Measurements from ENCODE around the gene LRRTM4. TPM values are rescaled to one million over a fixed set of nuclear protein-coding genes. Genes with fewer than 3 reads are reported as not detected.

LRRTM4 gene
- total RNA-seq, 1 experiment from 2014 or later, result 0.23 TPM

DNA sequence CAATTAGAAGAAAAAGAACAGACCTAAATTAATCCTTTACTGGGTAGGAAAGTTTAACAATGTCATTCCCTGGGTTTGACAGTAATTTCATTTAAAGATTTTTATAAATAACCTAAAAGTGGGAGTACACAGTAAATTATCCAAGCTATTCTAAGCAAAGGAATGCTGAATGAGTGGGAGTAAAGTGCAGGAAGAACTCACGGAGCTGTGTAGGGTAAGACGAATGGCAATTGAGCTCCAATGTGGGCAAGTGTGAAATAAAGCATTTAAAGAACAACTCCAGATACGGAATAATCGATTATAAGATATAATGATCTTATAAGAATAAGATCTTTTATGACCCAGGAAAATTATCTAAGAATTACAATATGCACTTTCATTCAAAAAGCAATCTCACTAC lies 93.2 kb downstream of the LRRTM4 start:
- in situ Hi-C loops (cut with HindIII; ENCODE audit: low pct_unique_long_range_greater_than_20kb, low sequenced_read_pairs), result no loop called here
- CTCF ChIA-PET, result no interaction called here
- ATAC-seq (no peak), DNase-seq (ENCODE audit: low read depth, low spot score) (no peak)
- Histone ChIP-seq H3K36me3 (ENCODE audit: control insufficient read depth, insufficient read depth, low read length) (no peaks in the 10 kb centered on the region), H3K27ac (ENCODE audit: low read length) (no peak overlapping the region), H3K9me3 (ENCODE audit: control insufficient read depth, insufficient read depth, low read depth, low read length) (no peaks in the 10 kb centered on the region), H3K4me1 (ENCODE audit: control insufficient read depth, insufficient read depth, low read length) (no peaks in the 10 kb centered on the region), H3K27me3 (ENCODE audit: control insufficient read depth, insufficient read depth, low read length) (no peaks in the 10 kb centered on the region), H3K4me3 (ENCODE audit: low read depth in 2 of 2, low read length in 2 of 2) (no peak overlapping the region)
- BruUV-seq (replicated peaks), result no TSS peak
- TF ChIP-seq, protein P1, sequence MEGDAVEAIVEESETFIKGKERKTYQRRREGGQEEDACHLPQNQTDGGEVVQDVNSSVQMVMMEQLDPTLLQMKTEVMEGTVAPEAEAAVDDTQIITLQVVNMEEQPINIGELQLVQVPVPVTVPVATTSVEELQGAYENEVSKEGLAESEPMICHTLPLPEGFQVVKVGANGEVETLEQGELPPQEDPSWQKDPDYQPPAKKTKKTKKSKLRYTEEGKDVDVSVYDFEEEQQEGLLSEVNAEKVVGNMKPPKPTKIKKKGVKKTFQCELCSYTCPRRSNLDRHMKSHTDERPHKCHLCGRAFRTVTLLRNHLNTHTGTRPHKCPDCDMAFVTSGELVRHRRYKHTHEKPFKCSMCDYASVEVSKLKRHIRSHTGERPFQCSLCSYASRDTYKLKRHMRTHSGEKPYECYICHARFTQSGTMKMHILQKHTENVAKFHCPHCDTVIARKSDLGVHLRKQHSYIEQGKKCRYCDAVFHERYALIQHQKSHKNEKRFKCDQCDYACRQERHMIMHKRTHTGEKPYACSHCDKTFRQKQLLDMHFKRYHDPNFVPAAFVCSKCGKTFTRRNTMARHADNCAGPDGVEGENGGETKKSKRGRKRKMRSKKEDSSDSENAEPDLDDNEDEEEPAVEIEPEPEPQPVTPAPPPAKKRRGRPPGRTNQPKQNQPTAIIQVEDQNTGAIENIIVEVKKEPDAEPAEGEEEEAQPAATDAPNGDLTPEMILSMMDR (IDR thresholded peaks at IDR 0.05), result no peak
- POLR2A ChIA-PET, result no interaction called here
- intact Hi-C loops (cut with micrococcal nuclease; ENCODE audit: unreplicated experiment), result no loop called here

DNA sequence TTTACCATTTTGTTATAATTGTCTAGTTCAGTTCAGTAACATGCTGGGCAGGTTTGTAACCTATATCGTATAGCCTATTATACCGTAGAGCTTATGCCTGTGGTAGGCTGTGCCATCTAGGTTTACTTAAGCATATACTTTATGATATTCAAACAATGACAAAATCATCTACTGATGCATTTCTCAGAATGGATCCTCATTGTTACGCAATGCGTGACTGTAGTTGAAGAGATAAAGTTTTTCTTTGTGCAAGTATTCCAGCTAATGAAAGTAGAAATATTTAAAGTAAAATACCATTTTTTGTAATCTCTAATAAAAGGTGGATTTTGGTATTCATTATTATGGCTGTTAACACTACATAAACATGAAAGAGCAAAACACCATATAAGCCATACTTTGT lies 100.2 kb downstream of the LRRTM4 start:
- in situ Hi-C loops (cut with HindIII; ENCODE audit: low pct_unique_long_range_greater_than_20kb, low sequenced_read_pairs) (no loop called here), intact Hi-C loops (cut with micrococcal nuclease; ENCODE audit: unreplicated experiment) (no loop called here)
- Histone ChIP-seq H3K27ac (ENCODE audit: low read length) (no peak overlapping the region), H3K27me3 (ENCODE audit: control insufficient read depth, insufficient read depth, low read length) (no peaks in the 10 kb centered on the region), H3K4me3 (ENCODE audit: low read depth in 2 of 2, low read length in 2 of 2) (no peak overlapping the region), H3K36me3 (ENCODE audit: control insufficient read depth, insufficient read depth, low read length) (no peaks in the 10 kb centered on the region), H3K9me3 (ENCODE audit: control insufficient read depth, insufficient read depth, low read depth, low read length) (no peaks in the 10 kb centered on the region), H3K4me1 (ENCODE audit: control insufficient read depth, insufficient read depth, low read length) (no peaks in the 10 kb centered on the region)
- POLR2A ChIA-PET, result no interaction called here
- no TSS peak for BruUV-seq (replicated peaks)
- TF ChIP-seq SIN3A (IDR thresholded peaks at IDR 0.05; ENCODE audit: borderline replicate concordance, insufficient read depth, low read depth, low read length) (no peak), TCF7L2 (IDR thresholded peaks at IDR 0.05; ENCODE audit: low read depth, low read length) (no peak), POLR2AphosphoS5 (IDR thresholded peaks at IDR 0.05; ENCODE audit: low read depth, low read length) (no peak)
- TF ChIP-seq, protein P2, sequence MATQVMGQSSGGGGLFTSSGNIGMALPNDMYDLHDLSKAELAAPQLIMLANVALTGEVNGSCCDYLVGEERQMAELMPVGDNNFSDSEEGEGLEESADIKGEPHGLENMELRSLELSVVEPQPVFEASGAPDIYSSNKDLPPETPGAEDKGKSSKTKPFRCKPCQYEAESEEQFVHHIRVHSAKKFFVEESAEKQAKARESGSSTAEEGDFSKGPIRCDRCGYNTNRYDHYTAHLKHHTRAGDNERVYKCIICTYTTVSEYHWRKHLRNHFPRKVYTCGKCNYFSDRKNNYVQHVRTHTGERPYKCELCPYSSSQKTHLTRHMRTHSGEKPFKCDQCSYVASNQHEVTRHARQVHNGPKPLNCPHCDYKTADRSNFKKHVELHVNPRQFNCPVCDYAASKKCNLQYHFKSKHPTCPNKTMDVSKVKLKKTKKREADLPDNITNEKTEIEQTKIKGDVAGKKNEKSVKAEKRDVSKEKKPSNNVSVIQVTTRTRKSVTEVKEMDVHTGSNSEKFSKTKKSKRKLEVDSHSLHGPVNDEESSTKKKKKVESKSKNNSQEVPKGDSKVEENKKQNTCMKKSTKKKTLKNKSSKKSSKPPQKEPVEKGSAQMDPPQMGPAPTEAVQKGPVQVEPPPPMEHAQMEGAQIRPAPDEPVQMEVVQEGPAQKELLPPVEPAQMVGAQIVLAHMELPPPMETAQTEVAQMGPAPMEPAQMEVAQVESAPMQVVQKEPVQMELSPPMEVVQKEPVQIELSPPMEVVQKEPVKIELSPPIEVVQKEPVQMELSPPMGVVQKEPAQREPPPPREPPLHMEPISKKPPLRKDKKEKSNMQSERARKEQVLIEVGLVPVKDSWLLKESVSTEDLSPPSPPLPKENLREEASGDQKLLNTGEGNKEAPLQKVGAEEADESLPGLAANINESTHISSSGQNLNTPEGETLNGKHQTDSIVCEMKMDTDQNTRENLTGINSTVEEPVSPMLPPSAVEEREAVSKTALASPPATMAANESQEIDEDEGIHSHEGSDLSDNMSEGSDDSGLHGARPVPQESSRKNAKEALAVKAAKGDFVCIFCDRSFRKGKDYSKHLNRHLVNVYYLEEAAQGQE (IDR thresholded peaks at IDR 0.05; ENCODE audit: insufficient read depth in 1 of 2, low read depth in 2 of 2, low read length in 1 of 2), result no peak
- TF ChIP-seq, protein P1 (IDR thresholded peaks at IDR 0.05), result no peak
- DNase-seq (ENCODE audit: low read depth, low spot score) (no peak), ATAC-seq (no peak)
- CTCF ChIA-PET, result no interaction called here

DNA sequence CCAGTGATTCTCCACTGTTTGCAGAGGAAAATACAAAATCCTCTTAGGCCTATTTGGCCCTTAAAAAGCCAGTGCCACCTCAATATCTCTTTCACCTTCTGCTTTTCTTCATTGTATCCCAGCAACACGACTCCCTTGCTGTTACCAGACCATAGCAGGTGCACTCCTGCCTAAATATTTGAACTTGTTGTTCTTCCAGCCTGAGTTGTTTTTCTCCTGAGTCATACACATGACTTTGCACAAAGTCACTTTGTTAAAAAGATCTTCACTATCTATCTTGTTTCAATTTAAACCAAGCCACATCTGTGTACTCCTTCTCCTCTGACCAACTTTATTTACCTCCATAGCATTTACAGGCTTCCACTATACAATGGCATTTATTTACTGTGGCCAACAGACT lies 103.6 kb downstream of the LRRTM4 start:
- no peaks in the 10 kb centered on the region for H3K9me3 ChIP-seq (ENCODE audit: control insufficient read depth, insufficient read depth, low read depth, low read length)
- BruUV-seq (replicated peaks), result no TSS peak
- TF ChIP-seq, protein P1 (IDR thresholded peaks at IDR 0.05), result no peak
- TF ChIP-seq, protein P2 (IDR thresholded peaks at IDR 0.05; ENCODE audit: insufficient read depth in 1 of 2, low read depth in 2 of 2, low read length in 1 of 2), result no peak
- TF ChIP-seq POLR2AphosphoS5 (IDR thresholded peaks at IDR 0.05; ENCODE audit: low read depth, low read length) (no peak), SIN3A (IDR thresholded peaks at IDR 0.05; ENCODE audit: borderline replicate concordance, insufficient read depth, low read depth, low read length) (no peak), TCF7L2 (IDR thresholded peaks at IDR 0.05; ENCODE audit: low read depth, low read length) (no peak)
- no peaks in the 10 kb centered on the region for H3K4me1 ChIP-seq (ENCODE audit: control insufficient read depth, insufficient read depth, low read length)
- H3K36me3 ChIP-seq (ENCODE audit: control insufficient read depth, insufficient read depth, low read length), result no peaks in the 10 kb centered on the region
- no peak overlapping the region for H3K4me3 ChIP-seq (ENCODE audit: low read depth in 2 of 2, low read length in 2 of 2)
- ATAC-seq, result no peak
- intact Hi-C loops (cut with micrococcal nuclease; ENCODE audit: unreplicated experiment) (no loop called here), in situ Hi-C loops (cut with HindIII; ENCODE audit: low pct_unique_long_range_greater_than_20kb, low sequenced_read_pairs) (no loop called here)
- ChIA-PET CTCF (no interaction called here), POLR2A (no interaction called here)
- no peaks in the 10 kb centered on the region for H3K27me3 ChIP-seq (ENCODE audit: control insufficient read depth, insufficient read depth, low read length)
- no peak for DNase-seq (ENCODE audit: low read depth, low spot score)
- no peak overlapping the region for H3K27ac ChIP-seq (ENCODE audit: low read length)
